CD4-positive, alpha-beta memory T cell (primary cell): Measurements from ENCODE around the gene HMGCL. TPM values are rescaled to one million over a fixed set of nuclear protein-coding genes. Genes with fewer than 3 reads are reported as not detected.

Experiments used
- CTCF ChIA-PET: fragments of 350-600 bp; sonication (Branson Sonifier 250); formaldehyde crosslinking; loops from one replicate; lab custom pipeline; 2021; ENCODE audit warnings: inconsistent platforms; ENCODE audit not compliant: partially characterized antibody; lab: Charles Lee
- POLR2A ChIA-PET: fragments of 350-600 bp; sonication (Branson Sonifier 250); formaldehyde crosslinking; loops from one replicate; lab custom pipeline; 2021; ENCODE audit not compliant: partially characterized antibody; lab: Charles Lee
- DNase-seq, 5 donors: peaks; one replicate each; pipeline versions ENCODE4 v3.0.0 to v3.0.0-alpha.2; 2020 to 2022; ENCODE audit warnings: mixed read lengths in 1 of 5
- H3K27ac ChIP-seq: one replicate; pipeline ENCODE4 v1.7.0; 2013; ENCODE audit warnings: low read depth, low read length
- H3K27me3 ChIP-seq: 2 replicates; pipeline ENCODE4 v1.7.0; 2013; ENCODE audit warnings: mild to moderate bottlenecking, low read length, moderate library complexity; ENCODE audit not compliant: insufficient read depth
- H3K36me3 ChIP-seq: 2 replicates; pipeline ENCODE4 v1.7.0; 2013; ENCODE audit warnings: mild to moderate bottlenecking, low read length, moderate library complexity; ENCODE audit not compliant: insufficient read depth
- H3K4me1 ChIP-seq: 2 replicates; pipeline ENCODE4 v1.7.0; 2013; ENCODE audit warnings: mild to moderate bottlenecking, low read length, moderate library complexity; ENCODE audit not compliant: insufficient read depth
- H3K4me3 ChIP-seq, 2 donors: one replicate each; pipeline ENCODE4 v1.7.0; 2013; ENCODE audit warnings: low read length in 2 of 2, mild to moderate bottlenecking in 1 of 2
- H3K9me3 ChIP-seq, 2 donors: one replicate each; pipeline ENCODE4 v1.7.0; 2013; ENCODE audit warnings: low read length in 2 of 2, control low read depth in 1 of 2; ENCODE audit not compliant: control insufficient read depth in 1 of 2
- H3K27ac Mint-ChIP-seq, 7 donors: one replicate each; pipeline ENCODE4 v1.8.0; 2020 to 2021; ENCODE audit warnings: mixed read lengths in 7 of 7, mild to moderate bottlenecking in 6 of 7, inconsistent platforms in 3 of 7, moderate library complexity in 3 of 7
- H3K27me3 Mint-ChIP-seq, 2 donors: one replicate each; pipeline ENCODE4 v1.8.0; 2020 to 2021; ENCODE audit warnings: mixed read lengths in 2 of 2
- H3K36me3 Mint-ChIP-seq, 2 donors: one replicate each; pipeline ENCODE4 v1.8.0; 2020 to 2021; ENCODE audit warnings: mixed read lengths in 2 of 2, inconsistent platforms in 1 of 2, mild to moderate bottlenecking in 1 of 2
- H3K4me1 Mint-ChIP-seq, 4 donors: one replicate each; pipeline ENCODE4 v1.8.0; 2020 to 2021; ENCODE audit warnings: mixed read lengths in 4 of 4, mild to moderate bottlenecking in 1 of 4
- H3K4me3 Mint-ChIP-seq, 8 donors: one replicate each; pipeline ENCODE4 v1.8.0; 2020 to 2021; ENCODE audit warnings: mixed read lengths in 8 of 8, mild to moderate bottlenecking in 7 of 8, moderate library complexity in 6 of 8, inconsistent platforms in 3 of 8
- H3K9me3 Mint-ChIP-seq, 8 donors: one replicate each; pipeline ENCODE4 v1.8.0; 2020 to 2021; ENCODE audit warnings: mixed read lengths in 8 of 8, mild to moderate bottlenecking in 5 of 8, inconsistent platforms in 3 of 8, moderate library complexity in 1 of 8
- intact Hi-C: fragments of 100-400 bp; cut with micrococcal nuclease; formaldehyde crosslinking; loops from one replicate; pipeline ENCODE4 v1.15.1; 2023
- polyA plus RNA-seq, 2 donors: library from polyadenylated mRNA; unstranded; fragments of 300-500 nt; fragmentation: Illumina TruSeq; gene quantifications; one replicate each; pipeline ENCODE4 v1.2.3, GENCODE V29; 2021
- total RNA-seq, 2 experiments: library from RNA; stranded (reverse); gene quantifications; one replicate each; pipeline ENCODE4 v1.2.3, GENCODE V29; 2021

The HMGCL gene
- total and polyA plus RNA-seq, 4 experiments from 2014 or later: 27.8 to 38.5 (median 34.3) TPM

GRCh38 chr1:23759277-23759676 is 66.0 kb downstream of the HMGCL start:
- peaks cover 61% of the 10 kb centered on the region for H3K36me3 ChIP-seq

GRCh38 chr1:23757812-23758211 is 67.4 kb downstream of the HMGCL start:
- no peak overlapping the region for H3K27ac ChIP-seq
- no peak overlapping the region for H3K27ac Mint-ChIP-seq
- ChIA-PET POLR2A (no interaction called here), CTCF (interaction anchor here (1.3 kb wide), 2 partner anchors 10 to 54 kb away, joined by 3 read pairs; no protein-coding TSS in a partner anchor)
- H3K4me1 ChIP-seq: no peaks in the 10 kb centered on the region
- no peaks in the 10 kb centered on the region for H3K9me3 ChIP-seq
- H3K27me3 Mint-ChIP-seq: no peaks in the 10 kb centered on the region
- no peaks in the 10 kb centered on the region for H3K9me3 Mint-ChIP-seq
- no peak for DNase-seq
- H3K4me3 Mint-ChIP-seq: no peak overlapping the region
- H3K4me3 ChIP-seq: no peak overlapping the region
- no peaks in the 10 kb centered on the region for H3K4me1 Mint-ChIP-seq
- H3K36me3 Mint-ChIP-seq: peaks cover 55 to 94% of the 10 kb centered on the region in 2 donors
- intact Hi-C loops: no loop called here
- peaks cover 73% of the 10 kb centered on the region for H3K36me3 ChIP-seq
- H3K27me3 ChIP-seq: no peaks in the 10 kb centered on the region

More at GRCh38 chr1:23759277-23759676, 66.0 kb downstream of the HMGCL start:
- Histone ChIP-seq H3K9me3 (no peaks in the 10 kb centered on the region), H3K4me3 (no peak overlapping the region), H3K4me1 (no peaks in the 10 kb centered on the region), H3K27ac (no peak overlapping the region), H3K27me3 (no peaks in the 10 kb centered on the region)
- no peak for DNase-seq
- no peak overlapping the region for H3K4me3 Mint-ChIP-seq
- H3K36me3 Mint-ChIP-seq: peaks cover 42 to 88% of the 10 kb centered on the region in 2 donors
- no peaks in the 10 kb centered on the region for H3K9me3 Mint-ChIP-seq
- no peaks in the 10 kb centered on the region for H3K4me1 Mint-ChIP-seq
- CTCF ChIA-PET: no interaction called here
- POLR2A ChIA-PET: no interaction called here
- intact Hi-C loops: no loop called here
- no peaks in the 10 kb centered on the region for H3K27me3 Mint-ChIP-seq
- H3K27ac Mint-ChIP-seq: peak overlapping the region in 1 of 7 donors; percentile 7

- Histone ChIP-seq H3K27me3 (no peaks in the 10 kb centered on the region), H3K36me3 (peaks cover 84% of the 10 kb centered on the region), H3K4me3 (no peak overlapping the region), H3K9me3 (no peaks in the 10 kb centered on the region), H3K27ac (no peak overlapping the region), H3K4me1 (no peaks in the 10 kb centered on the region)
- Mint-ChIP-seq H3K4me1 (peaks cover 0 to under 1% (median 0%) of the 10 kb centered on the region in 4 donors), H3K4me3 (no peak overlapping the region), H3K9me3 (no peaks in the 10 kb centered on the region), H3K27me3 (no peaks in the 10 kb centered on the region), H3K36me3 (peaks cover 52 to 92% of the 10 kb centered on the region in 2 donors), H3K27ac (peak overlapping the region in 1 of 7 donors; percentile 22)
- no peak for DNase-seq
- ChIA-PET POLR2A (interaction anchor here (1.5 kb wide), 1 partner anchor 13 kb away, joined by 4 read pairs; the partner anchor contains the start of gene ELOA), CTCF (no interaction called here)
- intact Hi-C loops: no loop called here
Observed at GRCh38 chr1:23756676-23757075, 68.6 kb downstream of the HMGCL start.

DNA sequence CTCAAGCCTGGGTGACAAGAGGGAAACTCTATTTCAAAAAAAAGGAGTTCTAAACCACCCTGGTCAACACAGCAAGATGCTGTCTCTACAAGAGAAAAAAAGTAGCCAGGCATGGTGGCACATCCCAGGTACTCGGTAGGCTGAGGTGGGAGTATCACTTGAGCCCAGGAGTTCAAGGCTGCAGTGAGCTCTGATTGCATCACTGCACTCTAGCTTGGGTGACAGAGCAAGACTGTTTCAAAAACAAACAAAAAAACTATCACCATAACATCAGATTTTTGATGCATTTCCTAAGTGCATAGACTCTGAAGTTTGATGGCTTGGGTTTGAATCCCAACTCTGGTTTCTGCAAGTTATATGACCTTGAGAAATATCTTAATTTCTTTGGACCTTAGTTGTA is 72.3 kb downstream of the HMGCL start:
- POLR2A ChIA-PET: interaction anchor here (1.6 kb wide), 1 partner anchor 9 kb away, joined by 8 read pairs; the partner anchor contains the start of gene ELOA

More for the DNA sequence above, 72.3 kb downstream of the HMGCL start:
- H3K27me3 ChIP-seq: no peaks in the 10 kb centered on the region
- peaks cover 11% of the 10 kb centered on the region for H3K4me1 ChIP-seq
- H3K27ac ChIP-seq: no peak overlapping the region
- no peak overlapping the region for H3K4me3 ChIP-seq
- Mint-ChIP-seq H3K36me3 (peaks cover 44 to 86% of the 10 kb centered on the region in 2 donors), H3K27ac (no peak overlapping the region), H3K27me3 (no peaks in the 10 kb centered on the region), H3K4me1 (peaks cover 8 to 22% (median 14%) of the 10 kb centered on the region in 4 donors), H3K4me3 (no peak overlapping the region), H3K9me3 (no peaks in the 10 kb centered on the region)
- H3K36me3 ChIP-seq: peaks cover 73% of the 10 kb centered on the region
- CTCF ChIA-PET: interaction anchor here (1.9 to 3.3 kb wide), 2 partner anchors 8 to 18 kb away, joined by 5 to 13 read pairs; no protein-coding TSS in a partner anchor
- DNase-seq: no peak
- intact Hi-C loops: no loop called here
- no peaks in the 10 kb centered on the region for H3K9me3 ChIP-seq

Other genes with a start within 250 kb of the HMGCL start
- gene RPL11, start 133.6 kb downstream of the HMGCL start, total RNA-seq: 1,000 to 10,000 TPM; 1,919 to 2,088 TPM
- 1,000 to 10,000 TPM; 1,255 to 1,467 TPM for gene RPL11, start 133.6 kb downstream of the HMGCL start, polyA plus RNA-seq
- 10 to 100 TPM; 28.3 to 31.7 TPM for gene ELOA, start 82.0 kb downstream of the HMGCL start, total RNA-seq
- 10 to 100 TPM; 17.1 to 32.4 TPM for gene ELOA, start 82.0 kb downstream of the HMGCL start, polyA plus RNA-seq
- 10 to 100 TPM; 78.3 to 82.1 TPM for gene PITHD1, start 47.0 kb downstream of the HMGCL start, total RNA-seq
- 10 to 100 TPM; 65.3 to 82.2 TPM for gene PITHD1, start 47.0 kb downstream of the HMGCL start, polyA plus RNA-seq
- 10 to 100 TPM; 52.6 to 55.8 TPM for gene LYPLA2, start 34.3 kb downstream of the HMGCL start, total RNA-seq
- 100 to 1,000 TPM; 110 to 151 TPM for gene LYPLA2, start 34.3 kb downstream of the HMGCL start, polyA plus RNA-seq
- gene GALE, start 24.7 kb downstream of the HMGCL start, total RNA-seq: 10 to 100 TPM; 11.2 to 12.0 TPM
- gene GALE, start 24.7 kb downstream of the HMGCL start, polyA plus RNA-seq: 10 to 100 TPM; 13.8 to 15.9 TPM
- 10 to 100 TPM; 32.7 to 35.0 TPM for gene FUCA1, start 42.9 kb upstream of the HMGCL start, total RNA-seq
- gene FUCA1, start 42.9 kb upstream of the HMGCL start, polyA plus RNA-seq: 10 to 100 TPM; 15.8 to 17.3 TPM
- gene CNR2, start 87.9 kb upstream of the HMGCL start, total RNA-seq: not detected
- under 1 TPM in 1 of 2 donors, not detected in 1; 0.36 TPM for gene CNR2, start 87.9 kb upstream of the HMGCL start, polyA plus RNA-seq
- gene PNRC2, start 134.4 kb upstream of the HMGCL start, total RNA-seq: 100 to 1,000 TPM; 156 to 160 TPM
- 100 to 1,000 TPM; 127 to 140 TPM for gene PNRC2, start 134.4 kb upstream of the HMGCL start, polyA plus RNA-seq
- 100 to 1,000 TPM; 163 to 169 TPM for gene SRSF10, start 154.9 kb upstream of the HMGCL start, total RNA-seq
- 100 to 1,000 TPM; 109 to 111 TPM for gene SRSF10, start 154.9 kb upstream of the HMGCL start, polyA plus RNA-seq